ENCODE measurements around the gene UACA. TPM values are rescaled to one million over a fixed set of nuclear protein-coding genes. Genes with fewer than 3 reads are reported as not detected.

Gene UACA
- total and polyA plus RNA-seq, 9 of the 15 experiments (the other 6 are each of a cell fraction or from before 2014, with no cell fraction given): 0.06 to 0.33 (median 0.15) TPM; not detected in 5

- no peak for TF ChIP-seq MLX (CRISPR knock-in tag; conservative IDR thresholded peaks at IDR 0.05)
- TF ChIP-seq KAT8 (IDR thresholded peaks at IDR 0.05; ENCODE audit: low read depth): no peak
- TF ChIP-seq LARP7 (IDR thresholded peaks at IDR 0.05): no peak
These were observed 82.5 kb downstream of the UACA start (continued) for GRCh38 chr15:70680817-70681216.

GRCh38 chr15:70679919-70680231, 83.5 kb downstream of the UACA start:
- no peak overlapping the region for H3K9ac ChIP-seq (ENCODE audit: insufficient read depth in 1 of 2, low read depth in 2 of 2, low read length in 2 of 2)
- H3K27ac ChIP-seq (ENCODE audit: extremely low read depth, low read depth, low read length): no peak overlapping the region
- no peak overlapping the region for H3K4me3 ChIP-seq
- FAIRE-seq (no peak), ATAC-seq (no peak), DNase-seq (ENCODE audit: extremely low read depth in 1 of 4, low spot score in 3 of 4) (no peak)
- no peaks in the 10 kb centered on the region for H3K4me1 ChIP-seq (replicated peaks in 1 of 2; ENCODE audit: control insufficient read depth in 2 of 2, insufficient read depth in 2 of 2, low read length in 2 of 2)
- H3K9me3 ChIP-seq (replicated peaks; ENCODE audit: control insufficient read depth, insufficient read depth, low read depth, low read length): no peaks in the 10 kb centered on the region
- H3K79me2 ChIP-seq (ENCODE audit: control insufficient read depth, insufficient read depth, low read length): no peaks in the 10 kb centered on the region
- no TSS peak for BruUV-seq (replicated peaks)
- H3K36me3 ChIP-seq (ENCODE audit: control insufficient read depth, insufficient read depth, low read length): no peaks in the 10 kb centered on the region
- in situ Hi-C loops (cut with MboI) (no loop called here), intact Hi-C loops (cut with micrococcal nuclease) (loop anchor here (2.0 to 5.0 kb wide), 2 partner anchors 131 to 762 kb away; no protein-coding TSS in a partner anchor)
- CTCF ChIA-PET (ENCODE audit: low intra/inter-chr PET ratio): interaction anchor here (1.1 to 1.2 kb wide), 2 partner anchors 43 to 1121 kb away, joined by 4 to 6 read pairs; no protein-coding TSS in a partner anchor
- H3K4me2 ChIP-seq (ENCODE audit: insufficient read depth, low read length): no peak overlapping the region
- TF ChIP-seq ZNF140 (CRISPR knock-in tag; IDR thresholded peaks at IDR 0.05) (no peak), TCF15 (CRISPR knock-in tag; IDR thresholded peaks at IDR 0.05) (no peak), MEF2A (IDR thresholded peaks at IDR 0.05; ENCODE audit: control insufficient read depth, low read depth, low read length) (no peak), DMBX1 (CRISPR knock-in tag; IDR thresholded peaks at IDR 0.05; ENCODE audit: borderline replicate concordance) (no peak), SP2 (IDR thresholded peaks at IDR 0.05; ENCODE audit: extremely low read depth, low read depth, low read length, poor library complexity, severe bottlenecking) (no peak), ZNF174 (CRISPR knock-in tag; IDR thresholded peaks at IDR 0.05) (no peak), ZNF668 (CRISPR knock-in tag; IDR thresholded peaks at IDR 0.05) (no peak), CBX2 (IDR thresholded peaks at IDR 0.05; ENCODE audit: insufficient read depth, low read length, poor library complexity, severe bottlenecking) (no peak)
- H3K27me3 ChIP-seq (ENCODE audit: control insufficient read depth in 2 of 2, insufficient read depth in 2 of 2, low read length in 2 of 2): 0 out of 5 replicates have a peak, but pooled peaks cover 0 to 5% of the 10 kb centered on the region in 2 experiments
- POLR2A ChIA-PET: no interaction called here
- no peak overlapping the region for H2AFZ ChIP-seq (ENCODE audit: low read depth, low read length)
- H3K9me1 ChIP-seq (ENCODE audit: control insufficient read depth, insufficient read depth, low read length): no peaks in the 10 kb centered on the region
- no peaks in the 10 kb centered on the region for H4K20me1 ChIP-seq (replicated peaks; ENCODE audit: control insufficient read depth, insufficient read depth, low read length)

Measured in K562 (cell line).